ENCODE results near the gene PKP3.

- TF ChIP-seq POLR2A (IDR thresholded peaks at IDR 0.05): no peak
- no peak for TF ChIP-seq CTCF (IDR thresholded peaks at IDR 0.05 in 4 of 5, conservative IDR thresholded peaks at IDR 0.05 in 1 of 5)
These were observed 28.9 kb upstream of the PKP3 start for GRCh38 chr11:364991-365725.
